T1000 (cell line): ENCODE data around the gene CHIA.
"Not testable (repeated sequence)": the region's sequence is repeated elsewhere in the genome, so short reads cannot be mapped to it uniquely, and the experiment has no call there.

Source experiments
- DNase-seq: peaks from one replicate; lab custom pipeline; 2025; ENCODE audit warnings: mixed read lengths; lab: John Stamatoyannopoulos, UW

CHIA gene

DNA sequence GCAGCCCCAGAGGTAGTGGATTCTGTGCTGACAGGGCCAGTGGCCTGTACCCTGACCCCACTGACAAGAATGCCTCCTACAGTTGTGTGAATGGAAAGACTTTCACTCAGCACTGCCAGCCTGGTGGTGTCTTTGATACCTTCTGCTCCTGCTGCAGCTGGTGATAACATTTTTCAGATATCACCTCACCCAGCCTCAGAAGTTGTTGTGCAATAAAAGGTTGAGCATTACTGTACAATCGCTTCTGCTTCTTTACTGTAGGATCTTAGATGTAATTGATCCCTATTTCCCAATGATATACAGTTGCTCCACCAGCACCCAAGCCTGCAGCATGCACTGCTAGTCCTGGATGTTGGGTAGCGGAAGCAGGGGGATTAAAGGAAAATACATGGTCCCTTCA, 4.8 kb upstream of the CHIA start:
- DNase-seq: no peak

GRCh38 chr1:111286912-111287311, 3.7 kb upstream of the CHIA start:
- no peak for DNase-seq

GRCh38 chr1:111289371-111289770, 1.3 kb upstream of the CHIA start:
- no peak for DNase-seq

- no peak for DNase-seq
These were observed 547 bp upstream of the CHIA start for GRCh38 chr1:111290104-111290503.

- no peak for DNase-seq
These were observed 3.7 kb downstream of the CHIA start for GRCh38 chr1:111294390-111294789.

GRCh38 chr1:111302374-111302773, 11.7 kb downstream of the CHIA start:
- no peak for DNase-seq

GRCh38 chr1:111309690-111310089, 19.0 kb downstream of the CHIA start:
- no peak for DNase-seq

GRCh38 chr1:111318523-111318922, 27.9 kb downstream of the CHIA start:
- DNase-seq: no peak

DNA sequence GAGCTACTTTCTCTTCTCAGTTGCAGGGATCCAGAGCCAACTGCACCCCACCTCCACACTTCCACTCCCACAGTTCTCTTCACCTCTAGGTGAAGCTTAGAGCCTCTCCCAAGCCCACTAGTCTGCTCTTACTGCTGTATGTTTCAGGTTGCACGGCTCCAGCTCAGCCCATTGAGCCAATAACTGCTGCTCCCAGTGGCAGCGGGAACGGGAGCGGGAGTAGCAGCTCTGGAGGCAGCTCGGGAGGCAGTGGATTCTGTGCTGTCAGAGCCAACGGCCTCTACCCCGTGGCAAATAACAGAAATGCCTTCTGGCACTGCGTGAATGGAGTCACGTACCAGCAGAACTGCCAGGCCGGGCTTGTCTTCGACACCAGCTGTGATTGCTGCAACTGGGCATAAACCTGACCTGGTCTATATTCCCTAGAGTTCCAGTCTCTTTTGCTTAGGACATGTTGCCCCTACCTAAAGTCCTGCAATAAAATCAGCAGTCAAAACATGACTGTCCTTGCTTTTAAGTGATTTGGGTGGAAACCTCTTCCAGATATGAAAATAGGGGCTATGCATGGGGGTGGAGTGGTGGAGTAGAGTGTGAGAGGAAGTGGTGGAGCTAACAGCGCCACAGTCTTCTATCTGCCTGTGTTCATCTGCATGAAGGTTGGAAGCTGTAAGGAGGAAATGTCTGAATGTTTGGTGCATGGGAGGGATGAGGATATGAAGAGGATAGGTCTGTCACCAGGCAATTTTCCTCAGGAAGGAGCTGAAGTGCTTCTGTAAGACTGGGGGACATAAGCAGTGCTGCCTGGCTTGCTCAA, 29.6 kb downstream of the CHIA start:
- no peak for DNase-seq

DNA sequence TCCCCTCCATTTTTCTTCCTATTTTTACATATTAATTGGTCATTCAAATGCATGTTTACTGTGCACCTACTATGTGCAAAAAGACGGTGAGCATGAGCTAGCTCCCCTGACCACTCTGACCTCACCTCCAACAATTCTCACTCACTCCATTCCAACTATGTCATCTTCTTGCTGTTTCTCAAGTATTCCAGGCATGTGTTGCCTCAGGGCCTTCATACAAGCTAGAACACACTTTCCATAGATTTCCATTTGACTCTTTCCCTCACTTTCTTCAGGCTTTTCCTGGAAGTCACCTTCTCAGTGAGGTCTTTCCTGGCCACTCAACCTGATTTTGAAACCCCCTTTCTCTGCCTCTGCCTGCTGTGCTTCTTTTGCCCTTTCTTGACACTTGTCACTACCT, 32.6 kb downstream of the CHIA start:
- DNase-seq: no peak

- no peak for DNase-seq
These were observed 41.5 kb downstream of the CHIA start for GRCh38 chr1:111332190-111332589.

DNA sequence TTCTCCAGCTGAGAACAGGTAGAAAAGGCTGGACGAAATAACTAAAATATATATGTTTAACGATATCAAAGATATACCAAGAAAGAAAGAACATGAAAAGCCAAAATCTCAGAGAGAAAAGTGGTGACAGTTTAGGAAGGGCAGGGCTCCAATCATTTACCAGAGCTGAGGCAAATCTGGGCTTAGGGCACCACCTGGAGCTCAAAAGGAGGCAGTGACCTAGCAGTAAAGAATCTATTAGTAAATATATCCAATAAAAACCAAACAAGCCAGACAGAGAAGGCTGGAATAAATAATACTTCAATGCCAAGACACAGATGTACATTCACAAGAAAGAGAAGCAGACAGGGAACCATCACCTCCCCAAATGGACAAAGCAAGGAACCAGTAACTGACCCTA, 43.5 kb downstream of the CHIA start:
- DNase-seq: no peak

GRCh38 chr1:111335214-111335877, 44.7 kb downstream of the CHIA start:
- DNase-seq: not testable (repeated sequence)

DNA sequence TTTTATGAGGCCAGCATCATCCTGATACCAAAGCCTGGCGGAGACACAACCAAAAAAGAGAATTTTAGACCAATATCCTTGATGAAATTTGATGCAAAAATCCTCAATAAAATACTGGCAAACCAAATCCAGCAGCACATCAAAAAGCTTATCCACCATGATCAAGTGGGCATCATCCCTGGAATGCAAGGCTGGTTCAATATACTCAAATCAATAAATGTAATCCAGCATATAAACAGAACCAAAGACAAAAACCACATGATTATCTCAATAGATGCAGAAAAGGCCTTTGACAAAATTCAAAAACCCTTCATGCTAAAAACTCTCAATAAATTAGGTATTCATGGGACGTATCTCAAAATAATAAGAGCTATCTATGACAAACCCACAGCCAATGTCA, 48.2 kb downstream of the CHIA start:
- not testable (repeated sequence) for DNase-seq

GRCh38 chr1:111346089-111346885, 55.6 kb downstream of the CHIA start:
- peak; percentile 20 for DNase-seq

DNA sequence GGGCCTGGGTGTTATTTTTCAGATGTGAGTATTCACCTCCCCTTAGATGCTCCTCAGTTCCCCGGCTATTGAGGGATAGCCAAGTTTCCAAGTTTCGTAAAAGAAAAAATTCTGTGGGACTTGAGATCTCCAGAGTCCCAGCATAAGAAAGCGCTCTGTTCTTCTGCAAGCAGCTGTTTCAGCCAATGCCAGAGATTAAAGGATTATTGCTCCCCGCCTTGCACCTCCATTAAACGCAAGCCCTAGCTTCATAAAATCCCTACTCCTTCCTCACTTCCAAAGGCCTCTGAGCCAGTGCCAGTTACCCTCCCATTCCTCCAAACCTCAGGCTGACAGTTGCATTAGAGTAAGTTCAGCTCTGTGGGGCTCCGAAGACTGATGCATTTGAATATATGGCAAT, 56.4 kb downstream of the CHIA start:
- DNase-seq: no peak

DNA sequence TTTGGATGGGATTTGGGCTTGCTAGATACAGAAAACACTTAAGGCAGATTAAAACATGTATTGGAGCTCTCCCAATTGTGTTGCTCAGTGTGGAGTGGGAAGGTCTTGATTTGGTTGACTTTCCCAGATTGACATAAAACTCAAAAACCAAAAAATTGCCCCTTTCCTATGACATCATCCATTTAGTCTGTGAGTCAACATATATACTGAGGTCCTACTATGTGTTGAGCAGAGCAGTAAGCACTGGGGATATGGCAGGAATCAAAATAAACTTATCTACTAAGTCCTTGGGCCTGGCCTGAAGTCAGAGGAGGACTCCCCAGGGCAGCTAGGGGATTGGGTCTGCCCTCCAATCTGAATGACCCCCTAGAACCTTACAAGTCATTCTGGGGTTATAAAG, 61.0 kb downstream of the CHIA start:
- no peak for DNase-seq

GRCh38 chr1:111354584-111354983, 63.9 kb downstream of the CHIA start:
- no peak for DNase-seq

- no peak for DNase-seq
These were observed 68.3 kb downstream of the CHIA start for GRCh38 chr1:111358964-111359363.

GRCh38 chr1:111359376-111359775, 68.7 kb downstream of the CHIA start:
- DNase-seq: no peak

DNA sequence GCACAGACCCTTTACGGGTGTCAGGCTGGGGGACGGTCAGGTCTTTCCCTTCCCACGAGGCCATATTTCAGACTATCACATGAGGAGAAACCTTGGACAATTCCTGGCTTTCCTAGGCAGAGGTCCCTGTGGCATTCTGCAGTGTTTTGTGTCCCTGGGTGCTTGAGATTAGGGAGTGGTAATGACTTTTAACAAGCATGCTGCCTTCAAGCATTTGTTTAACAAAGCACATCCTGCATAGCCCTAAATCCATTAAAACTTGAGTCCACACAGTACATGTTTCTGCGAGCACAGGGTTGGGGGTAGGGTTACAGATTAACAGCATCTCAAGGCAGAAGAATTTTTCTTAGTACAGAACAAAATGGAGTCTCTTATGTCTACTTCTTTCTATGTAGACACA, 69.6 kb downstream of the CHIA start:
- DNase-seq: not testable (repeated sequence)

- no peak for DNase-seq
These were observed 71.1 kb downstream of the CHIA start for GRCh38 chr1:111361761-111362160.

GRCh38 chr1:111364690-111365089, 74.0 kb downstream of the CHIA start:
- DNase-seq: no peak
